Measurements from ENCODE around the gene SIPA1L2. TPM values are rescaled to one million over a fixed set of nuclear protein-coding genes. Genes with fewer than 3 reads are reported as not detected.

Gene SIPA1L2
- total and polyA plus RNA-seq, 2 of the 13 experiments (the other 11 are each of a cell fraction or from before 2014, with no cell fraction given): 0.03 TPM; not detected in 1

DNA sequence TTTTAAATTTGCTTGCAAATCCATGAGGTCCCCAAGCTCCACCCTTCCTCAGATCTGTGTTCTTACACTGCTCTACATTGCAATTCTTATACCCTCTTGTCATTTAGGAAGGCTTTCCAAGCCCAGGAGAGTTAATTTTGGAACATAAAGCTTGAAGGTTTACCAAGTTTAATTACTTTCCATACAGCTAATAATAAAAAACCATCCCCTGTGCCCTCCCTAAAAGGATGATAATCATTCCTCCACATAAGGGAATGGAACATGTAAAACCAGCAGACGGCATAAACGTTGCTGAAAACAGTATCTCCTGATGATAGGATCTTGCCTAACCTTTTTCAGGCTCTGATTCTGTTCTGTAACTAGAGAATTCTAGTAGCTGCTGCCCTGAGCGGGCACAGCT is 23.9 kb upstream of the SIPA1L2 start:
- no peaks in the 10 kb centered on the region for H3K36me3 ChIP-seq (replicated peaks in 1 of 2; ENCODE audit: control insufficient read depth in 1 of 2, insufficient read depth in 2 of 2, low read length in 2 of 2)
- DNase-seq (ENCODE audit: low spot score) (no peak), ATAC-seq (no peak), FAIRE-seq (no peak)
- no peaks in the 10 kb centered on the region for H3K4me1 ChIP-seq (ENCODE audit: insufficient read depth, low read length)
- H3K9me3 ChIP-seq (ENCODE audit: low read length): no peaks in the 10 kb centered on the region
- intact Hi-C loops (cut with micrococcal nuclease; ENCODE audit: unreplicated experiment) (no loop called here), in situ Hi-C loops (cut with HindIII; ENCODE audit: extremely low pct_ligation_motif_present, low pct_unique_long_range_greater_than_20kb) (no loop called here)
- ChIA-PET CTCF (ENCODE audit: low intra/inter-chr PET ratio, low total read pairs) (no interaction called here), POLR2A (no interaction called here)
- H3K79me2 ChIP-seq (ENCODE audit: insufficient read depth, low read length): no peaks in the 10 kb centered on the region
- H4K20me1 ChIP-seq (ENCODE audit: insufficient read depth, low read length): no peaks in the 10 kb centered on the region
- H3K27ac ChIP-seq (ENCODE audit: extremely low read length, insufficient read depth, low read length): no peak overlapping the region
- H3K4me2 ChIP-seq (ENCODE audit: low read depth, low read length): no peak overlapping the region
- no peak overlapping the region for H2AFZ ChIP-seq (ENCODE audit: low read length)
- no peaks in the 10 kb centered on the region for H3K27me3 ChIP-seq (ENCODE audit: control insufficient read depth in 1 of 2, insufficient read depth in 2 of 2, low read length in 2 of 2)
- 6% methylated on average over 3 of the region's 3 CpGs for WGBS (ENCODE audit: low lambda C conversion rate)
- no peak overlapping the region for H3K9ac ChIP-seq (ENCODE audit: insufficient read depth, low read depth, low read length)
- TF ChIP-seq SKI (IDR thresholded peaks at IDR 0.05; ENCODE audit: partially characterized antibody) (no peak), NCOA5 (CRISPR knock-in tag; IDR thresholded peaks at IDR 0.05) (no peak), ZNF501 (CRISPR knock-in tag; IDR thresholded peaks at IDR 0.05) (no peak), ZNF232 (CRISPR knock-in tag; IDR thresholded peaks at IDR 0.05; ENCODE audit: borderline replicate concordance) (no peak), JDP2 (CRISPR knock-in tag; IDR thresholded peaks at IDR 0.05; ENCODE audit: borderline replicate concordance) (no peak), ZNF572 (CRISPR knock-in tag; IDR thresholded peaks at IDR 0.05) (no peak), ZUFSP (CRISPR knock-in tag; IDR thresholded peaks at IDR 0.05; ENCODE audit: borderline replicate concordance) (no peak), ZBTB10 (CRISPR knock-in tag; IDR thresholded peaks at IDR 0.05; ENCODE audit: borderline replicate concordance) (no peak), ZNF737 (CRISPR knock-in tag; IDR thresholded peaks at IDR 0.05; ENCODE audit: borderline replicate concordance) (no peak)
- no TSS peak for BruUV-seq (replicated peaks)
- H3K4me3 ChIP-seq (replicated peaks in 1 of 3; ENCODE audit: insufficient read depth in 1 of 3, low read depth in 2 of 3, low read length in 3 of 3): no peak overlapping the region
